HG03135 (cell line): ENCODE data around the gene ATP8A1.
"Not testable (repeated sequence)": the region's sequence is repeated elsewhere in the genome, so short reads cannot be mapped to it uniquely, and the experiment has no call there.

Experiments
- ATAC-seq: cut with Tn5 transposase; IDR thresholded peaks from one replicate; pipeline ENCODE4 v1.9.1; 2021; ENCODE audit warnings: mild to moderate bottlenecking, moderate library complexity; ENCODE audit not compliant: unreplicated experiment

Gene ATP8A1

GRCh38 chr4:42474406-42474805 is 182.5 kb downstream of the ATP8A1 start:
- ATAC-seq, result no peak

- ATAC-seq, result no peak
Observed at GRCh38 chr4:42473071-42473684, 183.7 kb downstream of the ATP8A1 start.

DNA sequence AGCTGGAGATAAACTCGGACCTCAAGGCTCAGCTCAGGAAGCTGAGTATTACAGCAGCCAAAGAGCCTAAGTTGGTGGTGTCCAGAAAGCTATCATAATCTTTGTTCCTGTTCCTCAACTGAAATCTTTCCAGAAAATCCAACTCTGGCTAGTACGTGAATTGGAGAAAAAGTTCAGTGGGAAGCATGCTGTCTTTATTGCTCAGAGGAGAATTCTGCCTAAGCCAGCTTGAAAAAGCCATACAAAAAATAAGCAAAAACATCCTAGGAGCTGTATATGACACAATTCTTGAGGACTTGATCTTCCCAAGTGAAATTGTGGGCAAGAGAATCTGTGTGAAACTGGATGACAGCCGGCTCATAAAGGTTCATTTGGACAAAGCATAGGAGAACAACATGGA is 185.0 kb downstream of the ATP8A1 start:
- no peak for ATAC-seq

- no peak for ATAC-seq
Observed at GRCh38 chr4:42470023-42470422, 186.9 kb downstream of the ATP8A1 start.

GRCh38 chr4:42467777-42468176 is 189.1 kb downstream of the ATP8A1 start:
- ATAC-seq, result not testable (repeated sequence)

DNA sequence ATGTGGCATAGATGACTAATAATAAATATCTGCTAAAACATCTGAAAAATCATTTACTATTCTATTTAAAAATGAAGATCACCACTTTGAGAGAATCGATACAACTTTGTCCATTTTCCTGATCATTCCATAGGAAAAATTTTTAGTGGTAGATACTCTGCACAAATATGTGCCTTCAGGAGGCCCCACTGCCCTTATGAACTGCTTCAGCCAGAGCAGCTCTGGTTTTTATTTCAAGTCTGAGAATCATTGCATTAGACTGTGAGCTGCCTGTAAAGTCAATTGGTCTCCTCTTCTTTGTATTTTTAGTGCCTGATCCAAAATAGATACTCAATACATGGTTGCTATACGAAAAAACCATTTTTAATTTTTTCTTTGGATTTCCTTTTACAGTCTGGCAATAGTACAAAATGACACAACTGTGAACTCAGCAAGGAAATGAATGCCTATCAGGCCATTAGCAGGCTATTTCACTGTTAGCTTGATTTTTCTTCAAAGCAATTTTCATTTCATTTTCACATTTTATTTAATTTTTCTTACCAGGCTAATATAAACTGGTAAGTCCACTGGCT is 190.5 kb downstream of the ATP8A1 start:
- no peak for ATAC-seq

DNA sequence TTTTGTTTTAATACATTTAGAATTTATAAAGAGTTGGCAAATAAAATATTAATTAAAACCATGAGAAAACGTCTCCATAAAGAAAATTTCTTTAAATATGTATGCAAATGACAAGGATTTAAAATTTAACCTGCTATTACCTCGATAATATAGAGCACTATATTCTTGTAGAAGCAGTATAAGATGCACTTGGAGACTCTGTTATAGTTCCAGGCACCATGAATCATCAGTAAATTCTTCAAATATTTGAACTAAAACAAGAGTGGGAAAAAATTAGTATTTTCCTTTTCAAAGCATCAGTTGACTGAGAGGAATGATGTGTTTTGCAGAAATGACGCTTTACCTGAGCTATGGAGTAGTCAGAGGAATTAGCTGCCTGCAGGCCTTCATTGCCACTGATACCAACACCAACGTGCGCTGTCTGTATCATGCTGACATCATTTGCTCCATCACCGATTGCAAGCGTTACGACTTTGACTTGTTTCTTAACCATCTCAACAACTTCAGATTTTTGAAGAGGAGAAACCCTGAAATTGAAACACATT is 192.3 kb downstream of the ATP8A1 start:
- ATAC-seq, result no peak

DNA sequence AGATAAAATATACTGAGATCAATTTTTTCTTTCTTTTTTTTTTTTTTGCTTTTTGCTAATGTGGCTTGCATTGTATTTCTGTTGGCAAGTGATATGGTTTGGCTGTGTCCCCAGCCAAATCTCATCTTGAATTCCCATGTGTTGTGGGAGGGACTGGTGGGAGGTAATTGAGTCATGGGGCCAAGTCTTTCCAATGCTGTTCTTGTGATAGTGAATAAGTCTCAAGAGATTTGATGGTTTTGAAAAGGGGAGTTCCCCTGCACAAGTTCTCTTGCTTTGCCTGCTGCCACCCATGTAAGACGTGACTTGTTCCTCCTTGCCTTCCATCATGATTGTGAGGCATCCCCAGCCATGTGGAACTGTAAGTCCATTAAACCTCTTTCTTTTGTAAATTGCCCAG is 195.7 kb downstream of the ATP8A1 start:
- not testable (repeated sequence) for ATAC-seq

DNA sequence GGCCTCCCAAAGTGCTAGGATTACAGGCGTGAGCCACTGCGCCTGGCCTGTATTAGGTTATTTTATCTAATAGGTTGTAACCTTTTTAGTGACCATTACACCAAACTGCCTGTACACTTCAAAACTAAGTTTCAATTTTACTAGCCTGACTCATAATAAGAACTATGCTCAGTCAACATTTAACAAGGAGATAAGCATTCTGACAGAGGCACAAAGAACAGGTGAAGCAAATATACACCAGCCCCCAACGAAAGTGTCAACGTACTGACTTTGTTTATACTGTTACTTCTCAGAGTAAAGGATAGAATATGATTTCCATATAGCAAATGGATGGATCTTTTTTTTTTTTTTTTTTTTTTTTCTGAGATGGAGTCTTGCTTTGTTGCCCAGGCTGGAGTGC is 196.9 kb downstream of the ATP8A1 start:
- ATAC-seq, result peak; percentile 91

DNA sequence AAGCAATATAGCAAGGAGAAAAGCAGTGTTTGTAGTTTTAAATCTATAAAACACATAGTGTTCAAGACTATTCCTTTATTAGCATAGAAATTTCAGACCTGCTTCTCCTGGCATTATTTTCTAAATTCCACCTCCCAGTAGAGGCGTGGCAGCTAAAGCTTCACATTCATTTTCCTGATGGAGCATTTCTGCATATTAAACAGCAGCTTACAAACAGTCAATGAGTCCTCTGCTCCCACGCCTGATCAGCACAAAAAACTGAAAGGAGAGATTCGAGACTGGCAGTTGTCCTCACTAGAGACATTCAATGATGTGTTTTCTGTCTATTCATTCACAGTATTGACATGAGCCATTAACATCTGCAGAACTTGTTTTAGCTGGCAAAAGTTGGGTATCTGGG is 198.2 kb downstream of the ATP8A1 start:
- no peak for ATAC-seq

DNA sequence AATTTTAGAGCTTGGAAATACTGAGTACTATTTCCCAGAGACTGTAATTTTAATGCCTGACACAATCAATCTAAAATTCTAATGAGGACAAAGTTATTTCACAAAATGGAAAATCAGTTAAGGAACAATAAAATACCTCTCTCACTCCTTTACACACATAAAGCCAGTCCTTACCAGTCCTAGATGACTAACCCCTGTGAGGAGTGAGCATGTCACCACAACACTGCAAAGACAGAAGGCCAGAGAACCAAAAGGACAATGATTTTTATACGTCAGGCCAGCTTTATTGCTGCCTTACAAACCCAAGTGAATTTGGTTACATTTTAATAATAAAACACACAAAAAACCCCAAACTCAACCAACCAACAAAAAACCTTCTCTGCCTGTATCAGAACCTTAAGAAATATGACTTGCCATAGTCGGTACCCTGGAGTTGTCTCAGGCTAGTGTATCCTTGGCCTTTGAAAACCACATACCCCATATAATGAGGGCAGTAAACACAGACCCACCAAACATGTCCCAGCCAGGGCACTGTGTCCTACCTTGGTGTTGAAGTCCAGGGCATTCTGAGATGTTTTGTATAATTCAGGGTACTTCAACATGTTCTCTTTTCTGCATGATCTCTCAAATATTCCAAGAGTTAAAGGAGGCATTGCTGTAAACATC is 202.0 kb downstream of the ATP8A1 start:
- ATAC-seq, result no peak

GRCh38 chr4:42453612-42454011 is 203.3 kb downstream of the ATP8A1 start:
- ATAC-seq, result no peak

DNA sequence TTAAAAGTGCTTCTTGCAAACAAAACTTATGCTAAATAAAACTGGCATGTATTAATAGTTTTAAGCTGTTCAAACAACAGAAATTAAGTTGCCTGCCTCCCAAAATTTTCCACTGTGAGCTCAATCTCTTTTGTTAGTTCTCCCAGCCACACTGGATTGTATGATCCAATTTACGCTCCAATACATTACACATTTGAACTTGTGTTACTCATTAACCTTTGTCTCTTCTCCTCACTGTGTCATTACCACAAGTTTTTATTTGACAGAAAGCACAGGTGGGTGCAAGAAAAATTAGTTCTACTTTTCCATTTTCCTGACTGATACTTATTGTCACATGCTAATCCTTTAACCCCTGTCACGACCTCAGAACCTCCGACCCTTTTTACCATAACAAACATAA is 204.1 kb downstream of the ATP8A1 start:
- no peak for ATAC-seq

- no peak for ATAC-seq
Observed at GRCh38 chr4:42446823-42447222, 210.1 kb downstream of the ATP8A1 start.

DNA sequence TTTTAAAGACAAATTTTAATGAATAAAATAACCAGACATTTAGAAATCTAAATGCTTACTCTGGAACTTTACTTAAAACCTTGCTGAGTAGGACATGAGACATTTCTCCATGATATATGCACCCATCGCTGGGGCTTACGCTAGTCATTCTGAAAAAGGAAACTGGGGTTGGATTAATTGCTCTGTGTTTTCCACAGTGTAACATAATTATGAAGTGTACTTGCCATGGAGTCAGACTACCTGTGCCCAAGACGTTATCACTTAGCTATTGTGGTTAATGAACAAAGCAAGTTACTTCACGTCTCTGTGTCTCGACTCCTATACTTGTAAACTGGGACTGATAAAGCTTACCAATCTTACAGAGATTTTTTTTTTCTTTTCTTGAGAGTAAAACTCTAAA is 211.9 kb downstream of the ATP8A1 start:
- no peak for ATAC-seq

DNA sequence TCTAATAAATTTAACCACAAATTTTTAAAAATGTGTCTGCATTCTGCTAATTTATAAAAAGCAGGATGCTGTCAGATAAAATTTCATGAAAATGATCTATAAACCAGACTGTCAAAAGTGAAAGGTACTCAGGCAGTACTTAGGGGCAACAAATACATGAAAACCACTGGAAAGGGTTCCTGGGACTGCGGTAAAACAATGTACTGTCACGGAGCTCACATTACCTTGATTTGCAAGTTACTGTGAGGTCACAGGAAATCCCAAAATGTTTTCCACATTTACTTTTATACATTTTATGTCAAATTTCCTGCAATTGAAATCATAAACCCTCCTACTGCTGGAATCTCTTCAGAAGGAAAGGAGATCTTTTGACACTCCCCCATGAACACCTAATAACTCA is 214.3 kb downstream of the ATP8A1 start:
- no peak for ATAC-seq

DNA sequence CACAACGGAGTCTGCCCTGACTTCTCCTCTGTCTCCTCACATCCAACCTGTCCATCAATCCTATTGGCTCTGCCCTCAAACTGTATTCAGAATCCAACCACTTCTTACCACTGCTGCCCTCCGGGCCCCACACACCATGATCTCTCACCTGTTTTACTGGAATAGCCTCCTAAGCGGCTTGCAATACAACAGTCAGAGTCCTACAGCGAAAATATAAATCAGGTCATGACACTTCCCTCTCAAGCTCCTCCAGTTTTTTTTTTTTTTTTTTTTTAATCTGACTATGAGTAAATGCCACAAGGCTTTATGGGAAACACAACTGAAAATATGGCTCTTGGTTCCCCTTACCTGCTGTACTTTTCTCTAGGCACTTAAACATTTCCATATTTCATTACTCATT is 216.8 kb downstream of the ATP8A1 start:
- ATAC-seq, result no peak

- ATAC-seq, result no peak
Observed at GRCh38 chr4:42436928-42437565, 219.9 kb downstream of the ATP8A1 start.

DNA sequence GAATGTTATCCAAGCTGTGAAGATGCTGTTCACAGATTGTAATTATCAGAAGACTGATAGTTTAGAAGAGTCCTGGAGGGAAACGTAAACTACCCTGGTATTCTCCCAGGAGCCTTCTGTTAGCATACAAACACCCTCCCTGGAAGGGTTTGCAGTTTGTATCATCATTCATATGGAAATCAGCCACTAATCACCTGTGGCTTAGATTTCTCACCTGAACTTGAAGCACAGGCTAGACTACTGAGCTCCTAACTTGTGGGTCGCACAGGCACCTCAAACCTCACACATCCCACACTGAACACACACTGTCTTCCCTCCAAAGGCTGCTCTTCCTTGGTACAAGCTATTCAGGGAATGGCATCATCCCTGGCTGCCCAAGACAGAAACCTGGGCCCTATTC is 228.9 kb downstream of the ATP8A1 start:
- ATAC-seq, result no peak

GRCh38 chr4:42425146-42426065 is 231.5 kb downstream of the ATP8A1 start:
- ATAC-seq, result no peak

DNA sequence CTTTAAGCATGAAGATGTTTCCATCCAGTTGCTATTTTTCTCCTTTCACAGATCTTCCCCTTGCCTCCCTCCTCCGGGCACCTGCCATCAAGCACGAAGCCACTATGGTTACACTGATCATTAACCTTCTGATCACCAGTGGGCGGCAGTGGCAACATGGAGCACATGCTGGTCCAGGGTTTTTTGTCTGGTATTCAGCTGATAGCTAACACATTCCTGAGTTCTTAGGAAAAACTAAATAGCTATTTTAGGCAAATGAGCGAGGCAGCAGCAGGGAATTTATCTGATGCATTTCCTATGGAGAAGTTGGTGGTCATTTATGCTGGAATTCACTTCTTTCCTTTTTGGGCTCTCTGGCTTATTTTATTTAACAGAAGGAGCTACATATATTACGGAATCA is 236.8 kb downstream of the ATP8A1 start:
- ATAC-seq, result no peak
